Aorta (tissue), 5 donors: ENCODE results near the gene UBE2K. TPM values are rescaled to one million over a fixed set of nuclear protein-coding genes. Genes with fewer than 3 reads are reported as not detected.
"Not testable (repeated sequence)": the region's sequence is repeated elsewhere in the genome, so short reads cannot be mapped to it uniquely, and the experiment has no call there.

Experiments used
- ATAC-seq: fragments of 200-7000 bp; cut with Tn5 transposase; one replicate; pipeline ENCODE4 v1.9.1; 2022; ENCODE audit warnings: moderate library complexity; ENCODE audit not compliant: low FRiP score
- DNase-seq, 2 donors: peaks; one replicate each; pipeline ENCODE4 v3.0.0-alpha.2; 2020
- H3K27ac ChIP-seq, 2 donors: one replicate each; pipeline ENCODE4 v1.5.1; 2013; ENCODE audit warnings: low read length in 2 of 2, mild to moderate bottlenecking in 2 of 2, moderate library complexity in 2 of 2, control low read depth in 1 of 2, inconsistent platforms in 1 of 2, low read depth in 1 of 2
- H3K27me3 ChIP-seq, 2 donors: one replicate each; pipeline ENCODE4 v1.6.1; 2013; ENCODE audit warnings: control low read depth in 1 of 2, low read length in 1 of 2, mild to moderate bottlenecking in 1 of 2, moderate library complexity in 1 of 2; ENCODE audit not compliant: insufficient read depth in 2 of 2, control insufficient read depth in 1 of 2
- H3K36me3 ChIP-seq, 2 donors: one replicate each; pipeline ENCODE4 v1.6.1; 2013; ENCODE audit warnings: control low read depth in 1 of 2, low read length in 1 of 2, mild to moderate bottlenecking in 1 of 2; ENCODE audit not compliant: insufficient read depth in 2 of 2, control insufficient read depth in 1 of 2
- H3K4me1 ChIP-seq, 2 donors: one replicate each; pipeline ENCODE4 v1.6.1; 2013; ENCODE audit warnings: low read length in 2 of 2, control low read depth in 1 of 2, mild to moderate bottlenecking in 1 of 2, moderate library complexity in 1 of 2; ENCODE audit not compliant: insufficient read depth in 2 of 2, control insufficient read depth in 1 of 2
- H3K4me3 ChIP-seq, 2 donors: one replicate each; pipeline ENCODE4 v1.5.1; 2013; ENCODE audit warnings: low read length in 2 of 2, control low read depth in 1 of 2, mild to moderate bottlenecking in 1 of 2
- H3K9me3 ChIP-seq: one replicate; pipeline ENCODE4 v1.6.1; 2013; ENCODE audit warnings: mild to moderate bottlenecking, low read length; ENCODE audit not compliant: control insufficient read depth
- whole genome bisulfite sequencing, 2 donors: extraction: QIAGEN DNeasy Blood & Tissue Kit; methylation state at CpG; one replicate each; pipeline ENCODE4 v1.1.7; 2013; 5-methylcytosine and 5-hydroxymethylcytosine counted together
- intact Hi-C, 2 donors: fragments of 100-400 bp; cut with DNase I; formaldehyde crosslinking; loops; one replicate each; pipeline versions ENCODE4 v1.14.2 to v1.15.0; 2022
- polyA plus RNA-seq, 2 donors: library from polyadenylated mRNA; stranded (reverse); fragments of 200-250 nt; gene quantifications; one replicate each; pipeline ENCODE4 v1.2.3, GENCODE V29; 2013
- total RNA-seq, 2 donors: library from RNA; stranded (reverse); fragmentation: NEBNext Ultra II Directional; extraction: Animal tissue kit (Norgen Biotek cat#: 25700); gene quantifications; one replicate each; pipeline ENCODE4 v1.2.1, GENCODE V29; 2021
- donor health status: healthy with polysubstance abuse.
- donor health status: Bipolar disorder and iron deficiency.
- donor health status: DM: no; HTN: no; CAD: no.
- donor health status: DM: no; HTN: no; CAD: no.
- donor health status: DM: yes; HTN: yes; CAD: no.

UBE2K gene
- total and polyA plus RNA-seq, 4 donors, result 26.5 to 59.5 (median 43.7) TPM

- WGBS, 2 donors, result 88 to 94% methylated on average over 8 to 10 of the region's 10 CpGs
Observed at GRCh38 chr4:39675681-39676080, 22.3 kb upstream of the UBE2K start.

GRCh38 chr4:39681003-39681402 is 16.9 kb upstream of the UBE2K start:
- ATAC-seq, result not testable (repeated sequence)

More at GRCh38 chr4:39675681-39676080, 22.3 kb upstream of the UBE2K start:
- intact Hi-C loops, DNase-seq, H3K27ac ChIP-seq, H3K36me3 ChIP-seq, H3K4me3 ChIP-seq, H3K9me3 ChIP-seq, ATAC-seq, H3K27me3 ChIP-seq, H3K4me1 ChIP-seq: not testable (repeated sequence)

GRCh38 chr4:39682138-39682537 is 15.8 kb upstream of the UBE2K start:
- ATAC-seq (no peak), DNase-seq (no peak)
- Histone ChIP-seq H3K27ac (no peak overlapping the region), H3K36me3 (no peaks in the 10 kb centered on the region), H3K27me3 (no peaks in the 10 kb centered on the region), H3K4me3 (no peak overlapping the region), H3K9me3 (no peaks in the 10 kb centered on the region), H3K4me1 (no peaks in the 10 kb centered on the region)
- intact Hi-C loops, result no loop called here
- WGBS, 2 donors, result 79 to 82% methylated on average over 2 of the region's 2 CpGs

More at GRCh38 chr4:39681003-39681402, 16.9 kb upstream of the UBE2K start:
- H3K4me3 ChIP-seq, H3K27ac ChIP-seq, H3K9me3 ChIP-seq, DNase-seq, intact Hi-C loops, H3K36me3 ChIP-seq, H3K4me1 ChIP-seq, H3K27me3 ChIP-seq: not testable (repeated sequence)
- 80 to 88% methylated on average over 2 of the region's 2 CpGs for WGBS, 2 donors

- no peaks in the 10 kb centered on the region for H3K27me3 ChIP-seq
- DNase-seq (no peak), ATAC-seq (no peak)
- H3K27ac ChIP-seq, result no peak overlapping the region
- intact Hi-C loops, result no loop called here
- no peaks in the 10 kb centered on the region for H3K9me3 ChIP-seq
- H3K4me1 ChIP-seq, result no peaks in the 10 kb centered on the region
- H3K4me3 ChIP-seq, result no peak overlapping the region
- H3K36me3 ChIP-seq, result no peaks in the 10 kb centered on the region
- 0% methylated on average over 1 of the region's 1 CpG for WGBS, 2 donors
Observed at GRCh38 chr4:39685990-39686389, 11.9 kb upstream of the UBE2K start.

- Histone ChIP-seq H3K27me3 (no peaks in the 10 kb centered on the region), H3K4me3 (no peak overlapping the region), H3K9me3 (no peaks in the 10 kb centered on the region), H3K4me1 (no peaks in the 10 kb centered on the region), H3K36me3 (no peaks in the 10 kb centered on the region), H3K27ac (no peak overlapping the region)
- DNase-seq (no peak), ATAC-seq (no peak)
- intact Hi-C loops, result no loop called here
Observed at GRCh38 chr4:39687014-39687413, 10.9 kb upstream of the UBE2K start.

- ATAC-seq, result no peak
- no peak for DNase-seq
- intact Hi-C loops, result loop anchor here in 1 of 2 donors (10.0 kb wide), 1 partner anchor 365 kb away; the partner anchor contains the start of gene N4BP2
- Histone ChIP-seq H3K27me3 (no peaks in the 10 kb centered on the region), H3K4me3 (no peak overlapping the region), H3K36me3 (no peaks in the 10 kb centered on the region), H3K9me3 (no peaks in the 10 kb centered on the region), H3K27ac (no peak overlapping the region), H3K4me1 (no peaks in the 10 kb centered on the region)
- 71 to 78% methylated on average over 7 of the region's 7 CpGs for WGBS, 2 donors
Observed at GRCh38 chr4:39689970-39690369, 8.0 kb upstream of the UBE2K start.

- Histone ChIP-seq H3K27me3 (no peaks in the 10 kb centered on the region), H3K4me1 (no peaks in the 10 kb centered on the region), H3K36me3 (no peaks in the 10 kb centered on the region), H3K27ac (peak overlapping the region in 1 of 2 donors; percentile 70), H3K9me3 (no peaks in the 10 kb centered on the region), H3K4me3 (peak overlapping the region; percentile 59 to 74)
- ATAC-seq (peak; percentile 78), DNase-seq (peak; percentile 54 to 85)
- 0% methylated on average over 20 to 21 of the region's 21 CpGs for WGBS, 2 donors
- intact Hi-C loops, result loop anchor here (1.0 to 10.0 kb wide), 3 partner anchors 279 to 359 kb away; partner anchors contain the start of genes N4BP2 (in 2 of the 2) and PDS5A (in 1 of the 2)
Observed at GRCh38 chr4:39698424-39699009, 581 bp downstream of the UBE2K start.

GRCh38 chr4:39699687-39700409 is 1.9 kb downstream of the UBE2K start:
- Histone ChIP-seq H3K9me3 (no peaks in the 10 kb centered on the region), H3K4me1 (no peaks in the 10 kb centered on the region), H3K4me3 (peak overlapping the region in 1 of 2 donors; percentile 24), H3K27me3 (no peaks in the 10 kb centered on the region), H3K27ac (no peak overlapping the region), H3K36me3 (no peaks in the 10 kb centered on the region)
- 7 to 10% methylated on average over 4 of the region's 4 CpGs for WGBS, 2 donors
- ATAC-seq (no peak), DNase-seq (no peak)
- intact Hi-C loops, result loop anchor here (5.0 to 10.0 kb wide), 2 partner anchors 355 to 357 kb away; partner anchors contain the start of gene N4BP2 (in 2 of the 2)

- no peaks in the 10 kb centered on the region for H3K27me3 ChIP-seq
- DNase-seq (no peak), ATAC-seq (no peak)
- H3K27ac ChIP-seq, result no peak overlapping the region
- 31 to 33% methylated on average over 3 of the region's 3 CpGs for WGBS, 2 donors
- no peaks in the 10 kb centered on the region for H3K9me3 ChIP-seq
- no peaks in the 10 kb centered on the region for H3K36me3 ChIP-seq
- intact Hi-C loops, result no loop called here
- no peaks in the 10 kb centered on the region for H3K4me1 ChIP-seq
- no peak overlapping the region for H3K4me3 ChIP-seq
Observed at GRCh38 chr4:39700554-39700953, 2.6 kb downstream of the UBE2K start.
